WTC11 (cell line): ENCODE results near the gene CALR3. TPM values are rescaled to one million over a fixed set of nuclear protein-coding genes. Genes with fewer than 3 reads are reported as not detected.

ENCODE experiments used
- ATAC-seq: fragments of 200-7000 bp; cut with Tn5 transposase; 2 replicates; pipeline ENCODE4 v1.10.0; 2021; ENCODE audit warnings: mild to moderate bottlenecking, moderate library complexity
- CTCF ChIA-PET: fragments of 300-600 bp; sonication (Branson Sonifier 250); formaldehyde crosslinking; loops from one replicate; lab custom pipeline; 2021; ENCODE audit warnings: antibody characterized with exemption; lab: Charles Lee
- POLR2A ChIA-PET: fragments of 350-600 bp; sonication (Branson Sonifier 250); formaldehyde crosslinking; loops from one replicate; lab custom pipeline; 2021; ENCODE audit warnings: antibody characterized with exemption; lab: Charles Lee
- DNase-seq: peaks from one replicate; pipeline ENCODE4 v3.0.0; 2021; ENCODE audit warnings: low spot score
- H3K27ac Mint-ChIP-seq: 2 replicates; pipeline ENCODE4 v1.8.0; 2021; ENCODE audit warnings: mixed read lengths
- H3K27me3 Mint-ChIP-seq: 2 replicates; pipeline ENCODE4 v1.8.0; 2021; ENCODE audit warnings: low read depth, mild to moderate bottlenecking, moderate library complexity, mixed read lengths
- H3K36me3 Mint-ChIP-seq: 2 replicates; pipeline ENCODE4 v1.8.0; 2021; ENCODE audit warnings: mixed read lengths
- H3K4me1 Mint-ChIP-seq: 2 replicates; pipeline ENCODE4 v1.8.0; 2022; ENCODE audit warnings: mixed read lengths
- H3K4me3 Mint-ChIP-seq: 2 replicates; pipeline ENCODE4 v1.8.0; 2021; ENCODE audit warnings: mild to moderate bottlenecking, moderate library complexity, mixed read lengths
- H3K9me3 Mint-ChIP-seq: 2 replicates; pipeline ENCODE4 v1.8.0; 2021; ENCODE audit warnings: mixed read lengths
- ATF1 ChIP-seq: sonication (generic); formaldehyde crosslinking; IDR thresholded peaks from 2 replicates; pipeline ENCODE4 v1.8.1; 2023; ENCODE audit warnings: mild to moderate bottlenecking, moderate library complexity, missing genetic modification reagents
- ATF3 ChIP-seq: sonication (generic); formaldehyde crosslinking; conservative IDR thresholded peaks from 2 replicates; pipeline ENCODE4 v1.8.1; 2022; ENCODE audit warnings: mild to moderate bottlenecking, missing genetic modification reagents
- ATF6 ChIP-seq: sonication (generic); formaldehyde crosslinking; IDR thresholded peaks from 2 replicates; pipeline ENCODE4 v1.8.1; 2023; ENCODE audit warnings: mild to moderate bottlenecking, missing genetic modification reagents
- CBFB ChIP-seq: sonication (generic); formaldehyde crosslinking; IDR thresholded peaks from 2 replicates; pipeline ENCODE4 v1.8.1; 2022; ENCODE audit warnings: mild to moderate bottlenecking, low read depth, missing genetic modification reagents
- CREM ChIP-seq: sonication (generic); formaldehyde crosslinking; IDR thresholded peaks from 2 replicates; pipeline ENCODE4 v1.8.1; 2022; ENCODE audit warnings: mild to moderate bottlenecking, missing genetic modification reagents, moderate library complexity
- ELF4 ChIP-seq: sonication (generic); formaldehyde crosslinking; IDR thresholded peaks from 2 replicates; pipeline ENCODE4 v1.8.1; 2022; ENCODE audit warnings: low read depth, mild to moderate bottlenecking, moderate library complexity, missing genetic modification reagents
- EMX1 ChIP-seq: fragments of 250-450 bp; sonication (Bioruptor Pico); IDR thresholded peaks from 2 replicates; pipeline ENCODE4 v1.8.0; 2021; ENCODE audit warnings: mild to moderate bottlenecking
- FOXK1 ChIP-seq: sonication (generic); formaldehyde crosslinking; IDR thresholded peaks from 2 replicates; pipeline ENCODE4 v1.8.0; 2022; ENCODE audit warnings: mild to moderate bottlenecking, moderate library complexity, missing genetic modification reagents
- JAZF1 ChIP-seq: fragments of 250-450 bp; sonication (Bioruptor Pico); IDR thresholded peaks from 2 replicates; pipeline ENCODE4 v1.9.0; 2021; ENCODE audit warnings: moderate library complexity, mild to moderate bottlenecking, inconsistent platforms
- KAT7 ChIP-seq: sonication (generic); formaldehyde crosslinking; IDR thresholded peaks from 2 replicates; pipeline ENCODE4 v1.8.1; 2023; ENCODE audit warnings: missing genetic modification reagents, mild to moderate bottlenecking, borderline replicate concordance
- MXD4 ChIP-seq: fragments of 250-450 bp; sonication (Bioruptor Pico); IDR thresholded peaks from 2 replicates; pipeline ENCODE4 v1.8.0; 2021; ENCODE audit warnings: mild to moderate bottlenecking, moderate library complexity, borderline replicate concordance
- NFATC4 ChIP-seq: fragments of 250-450 bp; sonication (Bioruptor Pico); IDR thresholded peaks from 2 replicates; pipeline ENCODE4 v1.9.0; 2021; ENCODE audit warnings: mild to moderate bottlenecking
- PREB ChIP-seq: sonication (generic); formaldehyde crosslinking; IDR thresholded peaks from 2 replicates; pipeline ENCODE4 v1.8.1; 2022; ENCODE audit warnings: mild to moderate bottlenecking, missing genetic modification reagents, moderate library complexity, borderline replicate concordance
- PRRX2 ChIP-seq: fragments of 250-450 bp; sonication (Bioruptor Pico); IDR thresholded peaks from 2 replicates; pipeline ENCODE4 v1.8.0; 2021; ENCODE audit warnings: mild to moderate bottlenecking
- SMAD3 ChIP-seq: sonication (generic); formaldehyde crosslinking; IDR thresholded peaks from 2 replicates; pipeline ENCODE4 v1.8.0; 2022; ENCODE audit warnings: missing genetic modification reagents, mild to moderate bottlenecking, borderline replicate concordance
- TCF7 ChIP-seq: sonication (generic); formaldehyde crosslinking; IDR thresholded peaks from 2 replicates; pipeline ENCODE4 v1.8.0; 2022; ENCODE audit warnings: mild to moderate bottlenecking, low read depth, missing genetic modification reagents, moderate library complexity
- TEAD1 ChIP-seq: sonication (generic); formaldehyde crosslinking; IDR thresholded peaks from 2 replicates; pipeline ENCODE4 v1.8.0; 2022; ENCODE audit warnings: mild to moderate bottlenecking, missing genetic modification reagents
- ZNF512 ChIP-seq: sonication (generic); formaldehyde crosslinking; IDR thresholded peaks from 2 replicates; pipeline ENCODE4 v1.8.1; 2022; ENCODE audit warnings: missing genetic modification reagents, borderline replicate concordance
- total RNA-seq: library from RNA; stranded (reverse); gene quantifications from 3 replicates; pipeline ENCODE4 v1.2.3, GENCODE V29; 2021
- TF ChIP-seq, protein P1 (sequence below): sonication (generic); formaldehyde crosslinking; IDR thresholded peaks from 2 replicates; pipeline ENCODE4 v1.8.1; 2023; ENCODE audit warnings: mild to moderate bottlenecking, moderate library complexity, missing genetic modification reagents
- TF ChIP-seq, protein P2 (sequence below): sonication (generic); formaldehyde crosslinking; IDR thresholded peaks from 2 replicates; pipeline ENCODE4 v1.8.0; 2023; ENCODE audit warnings: mild to moderate bottlenecking, missing genetic modification reagents

Gene CALR3
- total RNA-seq, 1 experiment from 2014 or later = 0.87 TPM

GRCh38 chr19:16454351-16454918 is 41.5 kb downstream of the CALR3 start:
- H3K27me3 Mint-ChIP-seq = no peaks in the 10 kb centered on the region
- POLR2A ChIA-PET = no interaction called here
- peaks cover 46% of the 10 kb centered on the region for H3K4me1 Mint-ChIP-seq
- H3K4me3 Mint-ChIP-seq = no peak overlapping the region
- H3K9me3 Mint-ChIP-seq = no peaks in the 10 kb centered on the region
- peak overlapping the region; percentile 94 for H3K27ac Mint-ChIP-seq
- no peak; the same call in 1 of the 2 replicates for ATAC-seq
- DNase-seq = no peak
- no peak for TF ChIP-seq PRRX2 (CRISPR knock-in tag)
- H3K36me3 Mint-ChIP-seq = peaks cover 5% of the 10 kb centered on the region
- CTCF ChIA-PET = interaction anchor here (0.5 to 3.3 kb wide), 4 partner anchors 12 to 937 kb away, joined by 3 to 24 read pairs (median 4); partner anchors contain the start of genes C19orf44 and CALR3

GRCh38 chr19:16452325-16452724 is 43.6 kb downstream of the CALR3 start:
- no peak overlapping the region for H3K4me3 Mint-ChIP-seq
- ATAC-seq (no peak), DNase-seq (no peak)
- ChIA-PET POLR2A (interaction anchor here (0.7 kb wide), 1 partner anchor 353 kb away, joined by 3 read pairs; no protein-coding TSS in a partner anchor), CTCF (interaction anchor here (0.6 to 1.4 kb wide), 3 partner anchors 30 to 62 kb away, joined by 3 to 9 read pairs (median 8); no protein-coding TSS in a partner anchor)
- peaks cover 6% of the 10 kb centered on the region for H3K36me3 Mint-ChIP-seq
- H3K27me3 Mint-ChIP-seq = no peaks in the 10 kb centered on the region
- peaks cover 26% of the 10 kb centered on the region for H3K4me1 Mint-ChIP-seq
- H3K9me3 Mint-ChIP-seq = no peaks in the 10 kb centered on the region
- TF ChIP-seq ZNF512 (CRISPR knock-in tag) (no peak), TCF7 (no peak), FOXK1 (CRISPR knock-in tag) (no peak), TEAD1 (CRISPR knock-in tag) (no peak), JAZF1 (CRISPR knock-in tag) (no peak), CBFB (CRISPR knock-in tag) (no peak), PREB (CRISPR knock-in tag) (no peak), KAT7 (CRISPR knock-in tag) (no peak), NFATC4 (no peak), ATF1 (CRISPR knock-in tag) (no peak), CREM (CRISPR knock-in tag) (no peak), ELF4 (CRISPR knock-in tag) (no peak), SMAD3 (no peak), ATF3 (no peak), MXD4 (CRISPR knock-in tag) (no peak), EMX1 (CRISPR knock-in tag) (no peak), ATF6 (CRISPR knock-in tag) (no peak)
- TF ChIP-seq, protein P1, sequence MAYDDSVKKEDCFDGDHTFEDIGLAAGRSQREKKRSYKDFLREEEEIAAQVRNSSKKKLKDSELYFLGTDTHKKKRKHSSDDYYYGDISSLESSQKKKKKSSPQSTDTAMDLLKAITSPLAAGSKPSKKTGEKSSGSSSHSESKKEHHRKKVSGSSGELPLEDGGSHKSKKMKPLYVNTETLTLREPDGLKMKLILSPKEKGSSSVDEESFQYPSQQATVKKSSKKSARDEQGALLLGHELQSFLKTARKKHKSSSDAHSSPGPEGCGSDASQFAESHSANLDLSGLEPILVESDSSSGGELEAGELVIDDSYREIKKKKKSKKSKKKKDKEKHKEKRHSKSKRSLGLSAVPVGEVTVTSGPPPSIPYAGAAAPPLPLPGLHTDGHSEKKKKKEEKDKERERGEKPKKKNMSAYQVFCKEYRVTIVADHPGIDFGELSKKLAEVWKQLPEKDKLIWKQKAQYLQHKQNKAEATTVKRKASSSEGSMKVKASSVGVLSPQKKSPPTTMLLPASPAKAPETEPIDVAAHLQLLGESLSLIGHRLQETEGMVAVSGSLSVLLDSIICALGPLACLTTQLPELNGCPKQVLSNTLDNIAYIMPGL (CRISPR knock-in tag) = no peak
- TF ChIP-seq, protein P2, sequence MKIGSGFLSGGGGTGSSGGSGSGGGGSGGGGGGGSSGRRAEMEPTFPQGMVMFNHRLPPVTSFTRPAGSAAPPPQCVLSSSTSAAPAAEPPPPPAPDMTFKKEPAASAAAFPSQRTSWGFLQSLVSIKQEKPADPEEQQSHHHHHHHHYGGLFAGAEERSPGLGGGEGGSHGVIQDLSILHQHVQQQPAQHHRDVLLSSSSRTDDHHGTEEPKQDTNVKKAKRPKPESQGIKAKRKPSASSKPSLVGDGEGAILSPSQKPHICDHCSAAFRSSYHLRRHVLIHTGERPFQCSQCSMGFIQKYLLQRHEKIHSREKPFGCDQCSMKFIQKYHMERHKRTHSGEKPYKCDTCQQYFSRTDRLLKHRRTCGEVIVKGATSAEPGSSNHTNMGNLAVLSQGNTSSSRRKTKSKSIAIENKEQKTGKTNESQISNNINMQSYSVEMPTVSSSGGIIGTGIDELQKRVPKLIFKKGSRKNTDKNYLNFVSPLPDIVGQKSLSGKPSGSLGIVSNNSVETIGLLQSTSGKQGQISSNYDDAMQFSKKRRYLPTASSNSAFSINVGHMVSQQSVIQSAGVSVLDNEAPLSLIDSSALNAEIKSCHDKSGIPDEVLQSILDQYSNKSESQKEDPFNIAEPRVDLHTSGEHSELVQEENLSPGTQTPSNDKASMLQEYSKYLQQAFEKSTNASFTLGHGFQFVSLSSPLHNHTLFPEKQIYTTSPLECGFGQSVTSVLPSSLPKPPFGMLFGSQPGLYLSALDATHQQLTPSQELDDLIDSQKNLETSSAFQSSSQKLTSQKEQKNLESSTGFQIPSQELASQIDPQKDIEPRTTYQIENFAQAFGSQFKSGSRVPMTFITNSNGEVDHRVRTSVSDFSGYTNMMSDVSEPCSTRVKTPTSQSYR (CRISPR knock-in tag) = no peak
- TF ChIP-seq, all 79 proteins: peak for 0
- no peak overlapping the region; the same call in 1 of the 2 replicates for H3K27ac Mint-ChIP-seq
